Brain pericyte (primary cell): Measurements from ENCODE around the gene ZFYVE9.
"Not testable (repeated sequence)": the region's sequence is repeated elsewhere in the genome, so short reads cannot be mapped to it uniquely, and the experiment has no call there.

Experiments
- DNase-seq: peaks from one replicate; pipeline ENCODE4 v3.0.0-alpha.2; 2012; ENCODE audit warnings: low read depth, low spot score

The ZFYVE9 gene

DNA sequence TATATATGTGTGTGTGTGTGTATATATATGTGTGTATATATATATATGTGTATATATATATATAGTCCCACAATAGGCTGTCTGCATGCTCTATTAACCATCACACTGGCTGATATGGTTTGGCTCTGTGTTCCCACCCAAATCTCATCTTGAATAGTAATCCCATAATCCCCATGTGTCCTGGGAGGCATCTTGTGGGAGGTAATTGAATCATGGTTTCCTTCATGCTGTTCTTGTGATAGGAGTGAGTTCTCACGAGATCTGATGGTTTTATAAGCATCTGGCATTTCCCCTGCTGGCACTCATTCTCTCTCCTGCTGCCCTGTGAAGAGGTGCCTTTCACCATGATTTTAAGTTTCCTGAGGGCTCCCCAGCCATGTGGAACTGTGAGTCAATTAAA is 228.0 kb downstream of the ZFYVE9 start:
- not testable (repeated sequence) for DNase-seq

DNA sequence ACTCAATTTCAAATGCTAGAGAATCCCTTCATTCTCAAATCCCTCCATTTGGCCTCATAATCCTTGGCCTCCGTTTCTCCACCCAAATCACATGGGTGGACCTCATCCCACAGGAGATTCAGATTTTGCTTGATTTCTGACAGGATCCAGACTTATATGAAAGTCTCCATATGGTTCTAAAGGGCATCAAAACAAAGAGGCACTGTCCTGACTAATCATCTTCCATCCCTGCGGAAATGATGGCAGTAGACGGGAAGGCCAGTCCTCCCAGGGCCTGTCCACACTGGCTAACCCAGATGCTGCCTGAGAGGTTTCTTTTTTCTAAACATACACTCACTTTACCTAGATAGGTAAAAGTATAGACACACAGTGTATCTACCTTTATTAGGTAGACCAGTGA is 243.5 kb downstream of the ZFYVE9 start:
- no peak for DNase-seq

GRCh38 chr1:52386458-52386857 is 244.6 kb downstream of the ZFYVE9 start:
- no peak for DNase-seq

GRCh38 chr1:52393174-52393573 is 251.3 kb downstream of the ZFYVE9 start:
- DNase-seq, result no peak
